ENCODE data around the gene DLGAP4. TPM values are rescaled to one million over a fixed set of nuclear protein-coding genes. Genes with fewer than 3 reads are reported as not detected.

DLGAP4 gene
- total and polyA plus RNA-seq, 2 of the 13 experiments (the other 11 are each of a cell fraction or from before 2014, with no cell fraction given): 15.2 to 26.7 TPM

DNA sequence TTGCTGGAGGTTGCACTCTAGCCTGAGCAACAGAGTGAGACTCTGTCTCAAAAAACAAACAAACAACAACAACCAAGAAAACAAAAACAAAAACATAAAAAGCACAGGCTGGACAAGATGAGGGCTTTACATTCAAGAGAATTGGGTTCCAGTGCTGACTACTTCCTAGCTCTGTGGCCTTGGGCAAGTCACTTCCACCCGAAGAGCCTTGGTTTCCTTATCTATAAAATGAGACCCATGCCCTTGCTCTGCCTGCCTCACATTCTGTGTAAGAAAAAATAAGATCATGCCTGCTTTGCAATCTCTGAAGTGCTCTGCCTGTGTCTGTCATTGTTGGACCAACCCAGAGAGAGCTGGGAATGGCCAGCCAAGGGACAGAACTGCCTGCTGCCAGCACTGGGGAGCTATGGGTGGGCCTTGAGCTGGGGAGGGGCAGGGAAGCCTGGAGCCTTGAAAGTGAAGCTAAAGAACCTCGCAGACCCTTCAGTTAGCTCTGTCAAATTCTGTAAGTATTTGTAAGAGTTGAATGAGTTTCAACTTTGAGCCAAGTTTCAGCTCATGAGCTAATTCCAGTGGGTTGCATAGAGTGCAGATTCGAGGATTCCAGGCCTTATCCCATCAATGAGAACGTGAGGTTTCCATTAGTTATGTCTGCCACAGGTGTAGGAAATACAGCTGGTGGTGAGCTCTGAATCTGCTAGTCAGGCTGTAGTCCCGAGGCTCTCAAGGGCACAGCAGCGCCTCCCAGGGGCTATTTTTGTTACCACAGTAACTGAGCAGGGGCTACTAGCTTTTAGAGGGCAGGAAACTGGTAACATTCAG, 93.2 kb downstream of the DLGAP4 start (continued):
- no peak for TF ChIP-seq ZNF121 (CRISPR knock-in tag; IDR thresholded peaks at IDR 0.05)
- TF ChIP-seq BATF2 (CRISPR knock-in tag; IDR thresholded peaks at IDR 0.05): no peak
- TF ChIP-seq, protein P1, sequence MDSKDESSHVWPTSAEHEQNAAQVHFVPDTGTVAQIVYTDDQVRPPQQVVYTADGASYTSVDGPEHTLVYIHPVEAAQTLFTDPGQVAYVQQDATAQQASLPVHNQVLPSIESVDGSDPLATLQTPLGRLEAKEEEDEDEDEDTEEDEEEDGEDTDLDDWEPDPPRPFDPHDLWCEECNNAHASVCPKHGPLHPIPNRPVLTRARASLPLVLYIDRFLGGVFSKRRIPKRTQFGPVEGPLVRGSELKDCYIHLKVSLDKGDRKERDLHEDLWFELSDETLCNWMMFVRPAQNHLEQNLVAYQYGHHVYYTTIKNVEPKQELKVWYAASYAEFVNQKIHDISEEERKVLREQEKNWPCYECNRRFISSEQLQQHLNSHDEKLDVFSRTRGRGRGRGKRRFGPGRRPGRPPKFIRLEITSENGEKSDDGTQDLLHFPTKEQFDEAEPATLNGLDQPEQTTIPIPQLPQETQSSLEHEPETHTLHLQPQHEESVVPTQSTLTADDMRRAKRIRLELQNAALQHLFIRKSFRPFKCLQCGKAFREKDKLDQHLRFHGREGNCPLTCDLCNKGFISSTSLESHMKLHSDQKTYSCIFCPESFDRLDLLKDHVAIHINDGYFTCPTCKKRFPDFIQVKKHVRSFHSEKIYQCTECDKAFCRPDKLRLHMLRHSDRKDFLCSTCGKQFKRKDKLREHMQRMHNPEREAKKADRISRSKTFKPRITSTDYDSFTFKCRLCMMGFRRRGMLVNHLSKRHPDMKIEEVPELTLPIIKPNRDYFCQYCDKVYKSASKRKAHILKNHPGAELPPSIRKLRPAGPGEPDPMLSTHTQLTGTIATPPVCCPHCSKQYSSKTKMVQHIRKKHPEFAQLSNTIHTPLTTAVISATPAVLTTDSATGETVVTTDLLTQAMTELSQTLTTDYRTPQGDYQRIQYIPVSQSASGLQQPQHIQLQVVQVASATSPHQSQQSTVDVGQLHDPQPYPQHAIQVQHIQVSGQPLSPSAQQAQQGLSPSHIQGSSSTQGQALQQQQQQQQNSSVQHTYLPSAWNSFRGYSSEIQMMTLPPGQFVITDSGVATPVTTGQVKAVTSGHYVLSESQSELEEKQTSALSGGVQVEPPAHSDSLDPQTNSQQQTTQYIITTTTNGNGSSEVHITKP (CRISPR knock-in tag; IDR thresholded peaks at IDR 0.05; ENCODE audit: low read depth): no peak
- 0 out of 2 replicates have a peak, but pooled peaks have one; percentile 37 for TF ChIP-seq ZNF24 (IDR thresholded peaks at IDR 0.05)
- no peak for TF ChIP-seq NFYC (CRISPR knock-in tag; IDR thresholded peaks at IDR 0.05)
- no peak; the same call in 1 of the 2 replicates for TF ChIP-seq RFX3 (CRISPR knock-in tag; IDR thresholded peaks at IDR 0.05)
- TF ChIP-seq, protein P2, sequence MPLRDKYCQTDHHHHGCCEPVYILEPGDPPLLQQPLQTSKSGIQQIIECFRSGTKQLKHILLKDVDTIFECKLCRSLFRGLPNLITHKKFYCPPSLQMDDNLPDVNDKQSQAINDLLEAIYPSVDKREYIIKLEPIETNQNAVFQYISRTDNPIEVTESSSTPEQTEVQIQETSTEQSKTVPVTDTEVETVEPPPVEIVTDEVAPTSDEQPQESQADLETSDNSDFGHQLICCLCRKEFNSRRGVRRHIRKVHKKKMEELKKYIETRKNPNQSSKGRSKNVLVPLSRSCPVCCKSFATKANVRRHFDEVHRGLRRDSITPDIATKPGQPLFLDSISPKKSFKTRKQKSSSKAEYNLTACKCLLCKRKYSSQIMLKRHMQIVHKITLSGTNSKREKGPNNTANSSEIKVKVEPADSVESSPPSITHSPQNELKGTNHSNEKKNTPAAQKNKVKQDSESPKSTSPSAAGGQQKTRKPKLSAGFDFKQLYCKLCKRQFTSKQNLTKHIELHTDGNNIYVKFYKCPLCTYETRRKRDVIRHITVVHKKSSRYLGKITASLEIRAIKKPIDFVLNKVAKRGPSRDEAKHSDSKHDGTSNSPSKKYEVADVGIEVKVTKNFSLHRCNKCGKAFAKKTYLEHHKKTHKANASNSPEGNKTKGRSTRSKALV (CRISPR knock-in tag; IDR thresholded peaks at IDR 0.05): 0 out of 2 replicates have a peak, but pooled peaks have one; percentile 24
- TF ChIP-seq TBX2 (CRISPR knock-in tag; IDR thresholded peaks at IDR 0.05; ENCODE audit: borderline replicate concordance): no peak
- TF ChIP-seq RBAK (CRISPR knock-in tag; IDR thresholded peaks at IDR 0.05): no peak
- TF ChIP-seq ZNF30 (CRISPR knock-in tag; IDR thresholded peaks at IDR 0.05): no peak
- TF ChIP-seq ZNF879 (CRISPR knock-in tag; IDR thresholded peaks at IDR 0.05): no peak
- TF ChIP-seq ZNF589 (CRISPR knock-in tag; conservative IDR thresholded peaks at IDR 0.05): no peak
- no peak for TF ChIP-seq CSRNP2 (CRISPR knock-in tag; conservative IDR thresholded peaks at IDR 0.05; ENCODE audit: low read depth)
- no peak for TF ChIP-seq ZNF776 (CRISPR knock-in tag; IDR thresholded peaks at IDR 0.05)
- no peak for TF ChIP-seq POLR2G (IDR thresholded peaks at IDR 0.05; ENCODE audit: low read depth, low read length)
- TF ChIP-seq PRPF4 (IDR thresholded peaks at IDR 0.05; ENCODE audit: low read depth, low read length, poor library complexity, severe bottlenecking): no peak
- no peak for TF ChIP-seq ZNF674 (CRISPR knock-in tag; IDR thresholded peaks at IDR 0.05; ENCODE audit: low read depth)
- TF ChIP-seq SMC3 (IDR thresholded peaks at IDR 0.05; ENCODE audit: low read length): peak; percentile 93
- TF ChIP-seq ZNF597 (CRISPR knock-in tag; IDR thresholded peaks at IDR 0.05): no peak
- 0 out of 2 replicates have a peak, but pooled peaks have one; percentile 31 for TF ChIP-seq ZFP62 (CRISPR knock-in tag; IDR thresholded peaks at IDR 0.05)
- no peak for TF ChIP-seq ZFP82 (CRISPR knock-in tag; IDR thresholded peaks at IDR 0.05; ENCODE audit: borderline replicate concordance)

All from HepG2 (cell line).